Stimulated activated CD4-positive, alpha-beta T cell treated with anti-CD3 and anti-CD28 coated beads, TNF-alpha, amount 100 ng/mL, for 4 hours (primary cell): ENCODE measurements around the gene SETD3.
A peak's percentile ranks its signal among the peaks of the same experiment; 100 is the strongest.

Source experiments
- DNase-seq, 3 experiments: peaks; one replicate each; pipeline ENCODE4 v3.0.0-alpha.2; 2020; ENCODE audit warnings: low read depth in 3 of 3

SETD3 gene

DNA sequence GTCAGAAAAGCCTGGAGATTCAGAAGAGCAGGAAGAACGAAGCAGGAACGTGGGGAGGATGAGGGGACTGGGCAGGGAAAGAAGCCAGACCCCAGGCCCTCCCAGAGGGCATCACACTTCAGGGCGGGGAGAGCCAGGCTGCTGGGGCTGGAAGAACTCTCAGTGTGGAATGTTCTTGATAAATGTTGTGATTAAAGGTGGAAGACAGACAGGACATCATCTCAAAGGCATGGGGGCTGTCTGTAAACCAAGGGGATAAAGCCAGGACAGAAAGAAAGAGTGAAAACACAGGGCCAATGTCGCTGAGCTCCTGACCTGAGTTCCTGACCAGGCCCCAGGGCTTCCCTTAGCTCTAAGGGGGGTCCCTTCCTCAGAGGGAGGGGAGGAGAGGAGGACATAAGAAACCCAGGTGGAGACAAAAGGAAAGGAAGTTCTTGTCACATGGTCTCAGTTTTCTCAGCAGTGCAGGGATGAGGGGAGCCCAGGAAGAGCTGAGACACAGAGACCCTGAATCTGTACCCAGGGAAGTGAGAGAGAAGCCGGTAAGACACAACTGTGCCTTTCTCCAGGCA is 56.3 kb downstream of the SETD3 start:
- DNase-seq: no peak

DNA sequence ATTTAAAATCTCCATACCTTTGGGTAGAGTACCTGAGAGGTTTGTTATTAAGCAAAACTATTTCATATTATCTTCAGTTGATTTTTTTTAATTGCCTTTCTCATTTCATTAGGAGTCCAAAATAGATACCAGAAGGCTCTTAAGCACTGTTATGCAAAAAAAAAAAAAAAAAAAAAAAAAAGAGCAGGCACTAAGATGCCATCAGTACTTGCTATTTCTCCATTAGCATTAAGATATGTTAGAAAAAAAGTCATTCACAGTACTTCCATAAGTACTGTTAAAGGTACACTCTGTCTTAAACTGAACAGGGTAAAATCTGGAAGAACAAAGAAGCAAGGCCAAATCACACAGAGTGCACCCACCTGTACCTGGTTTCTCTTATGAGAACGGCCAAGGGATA is 57.2 kb downstream of the SETD3 start:
- DNase-seq: no peak

DNA sequence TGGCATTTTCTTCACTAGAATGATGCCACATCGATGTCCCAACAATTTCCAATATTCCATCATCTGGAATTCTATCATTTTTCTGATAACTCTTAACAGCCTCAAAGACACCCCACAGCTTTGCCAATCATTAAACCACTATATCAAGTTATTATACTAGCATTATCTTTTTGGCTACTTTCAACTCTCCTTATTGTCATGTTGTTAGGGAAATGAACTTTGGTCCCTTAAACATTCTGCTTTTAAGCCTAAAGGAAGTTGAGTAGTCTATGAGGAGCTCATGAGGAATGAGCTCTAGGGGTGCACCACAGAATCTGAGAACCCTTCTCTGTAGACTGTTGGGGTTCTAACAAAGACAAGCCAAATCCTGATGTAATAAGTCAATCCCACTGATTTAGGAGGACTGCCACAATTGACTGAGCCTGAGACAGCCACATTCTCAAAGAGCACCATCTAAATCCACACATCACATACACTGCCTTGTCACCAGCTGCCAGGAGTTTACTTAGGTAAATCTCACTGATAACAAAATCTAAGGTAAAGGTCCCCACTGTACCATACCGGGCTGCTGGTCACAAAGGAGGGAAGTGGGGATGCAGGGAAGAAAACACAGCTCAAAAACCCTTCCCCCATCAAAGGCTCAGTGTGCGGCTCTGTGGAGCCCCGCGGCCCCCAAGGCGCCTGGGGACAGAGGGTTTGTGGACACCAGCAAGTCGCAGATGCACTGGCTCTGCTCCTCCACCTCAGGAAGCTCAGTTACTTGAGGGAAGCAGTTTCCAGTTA is 58.2 kb downstream of the SETD3 start:
- no peak for DNase-seq

DNA sequence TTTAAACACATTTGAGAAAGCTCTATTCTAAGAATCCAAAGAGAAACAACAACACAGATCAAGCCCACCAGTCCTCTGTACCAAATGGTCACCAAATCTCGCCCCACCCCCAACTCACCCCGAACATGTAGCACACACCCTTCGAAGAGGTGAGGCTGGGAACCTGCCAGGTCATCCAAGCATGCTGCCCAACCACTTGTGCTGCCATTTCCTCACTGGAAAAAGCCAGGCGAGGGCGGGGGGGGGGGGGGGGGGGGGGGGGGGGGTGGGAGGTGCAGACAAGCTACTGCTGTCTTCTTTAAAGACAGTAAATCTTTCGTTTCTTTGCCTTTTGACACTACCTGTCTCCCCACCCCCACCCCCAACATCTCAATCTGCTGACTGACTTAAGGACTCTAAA is 59.9 kb downstream of the SETD3 start:
- DNase-seq: no peak

DNA sequence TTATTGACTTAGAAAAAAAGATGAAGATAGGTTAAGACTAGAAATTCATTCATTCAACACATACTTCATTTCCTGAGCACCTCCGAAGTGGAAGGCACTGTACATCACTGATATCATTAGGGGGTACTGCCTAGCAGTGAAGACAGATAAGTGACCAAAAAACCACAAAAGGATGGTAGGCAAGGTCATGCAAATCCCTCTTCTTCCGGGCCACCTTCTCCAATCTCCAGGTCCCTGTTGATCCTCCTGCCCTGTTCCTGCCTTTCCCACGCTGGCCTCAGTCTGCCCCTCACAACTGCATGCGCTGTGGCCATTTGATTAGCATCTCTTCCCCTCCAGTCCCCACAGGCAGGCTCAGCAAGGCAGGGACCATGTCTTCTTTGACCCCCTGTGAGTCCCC is 60.8 kb downstream of the SETD3 start:
- no peak for DNase-seq

DNA sequence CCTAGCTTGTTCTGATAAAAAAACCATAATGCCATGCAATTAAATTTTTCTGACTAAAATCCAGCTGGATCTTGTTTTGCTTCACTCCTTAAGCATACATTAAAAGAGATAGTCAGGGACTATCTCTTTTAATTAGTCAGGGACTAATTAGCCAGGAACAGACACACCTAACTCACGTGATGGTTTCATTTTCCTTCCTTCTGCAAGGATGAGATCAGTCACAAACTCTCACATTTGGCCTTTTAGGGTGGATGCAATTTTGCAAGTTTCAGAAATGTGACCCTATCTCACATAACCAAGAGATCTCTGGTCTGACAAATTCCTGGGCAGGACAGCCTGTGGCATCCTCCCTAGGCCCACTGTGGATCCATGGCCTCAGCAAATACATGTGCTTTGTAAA is 62.4 kb downstream of the SETD3 start:
- DNase-seq: no peak

DNA sequence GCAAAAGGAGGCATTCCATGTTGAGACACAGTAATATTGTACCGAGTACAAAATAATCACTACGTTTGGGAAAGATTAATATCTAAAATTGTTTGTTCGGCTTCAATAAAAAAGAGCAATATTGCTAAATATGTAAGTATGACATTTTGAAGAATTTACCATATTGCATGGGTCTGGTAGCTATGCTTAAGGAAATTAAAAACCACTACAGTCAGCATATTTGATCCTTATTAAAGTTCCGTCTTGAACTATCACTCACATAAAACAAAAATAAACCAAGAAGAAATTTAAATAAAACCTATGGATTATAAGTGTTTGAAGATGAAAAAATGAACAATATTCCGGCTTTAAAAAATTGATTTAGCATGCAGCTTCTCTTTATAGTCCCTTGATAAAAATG is 63.8 kb downstream of the SETD3 start:
- DNase-seq: no peak

DNA sequence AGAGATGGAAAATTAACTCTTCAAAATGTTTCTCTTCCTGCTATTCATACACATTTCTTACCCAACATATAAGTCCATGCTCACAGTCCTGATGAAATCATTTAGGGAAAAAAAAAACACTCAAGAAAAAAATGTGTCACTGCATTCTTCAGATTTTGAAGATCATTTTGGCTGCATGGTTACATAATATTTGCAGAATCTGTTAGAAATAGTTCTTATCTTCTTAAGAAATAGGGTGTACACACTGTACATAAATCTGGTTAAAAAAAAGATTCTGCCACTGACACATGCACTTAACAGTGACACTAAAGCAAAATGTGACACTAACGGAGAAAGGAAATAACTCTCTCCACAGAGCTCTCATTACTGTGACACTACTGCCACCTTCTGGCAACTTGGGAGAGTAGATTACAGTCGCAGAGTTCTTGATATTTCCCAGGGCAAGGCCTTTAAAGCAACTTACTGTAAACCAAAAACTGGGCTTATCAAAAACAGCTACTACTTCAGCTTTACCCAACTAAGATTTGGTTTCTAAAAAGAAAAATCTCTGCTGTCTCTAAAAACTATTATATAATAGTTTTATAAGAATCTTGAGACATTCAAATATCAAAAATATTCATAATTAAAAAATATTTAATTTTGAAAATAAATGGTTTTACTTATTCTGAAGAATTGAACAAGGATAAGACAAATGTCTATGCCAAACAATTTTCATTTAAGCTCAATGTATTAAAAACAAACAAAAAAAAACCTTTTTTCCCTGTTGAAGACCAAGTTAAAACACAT is 65.0 kb downstream of the SETD3 start:
- peak in 2 of 3 experiments; percentile 32 to 49 for DNase-seq

DNA sequence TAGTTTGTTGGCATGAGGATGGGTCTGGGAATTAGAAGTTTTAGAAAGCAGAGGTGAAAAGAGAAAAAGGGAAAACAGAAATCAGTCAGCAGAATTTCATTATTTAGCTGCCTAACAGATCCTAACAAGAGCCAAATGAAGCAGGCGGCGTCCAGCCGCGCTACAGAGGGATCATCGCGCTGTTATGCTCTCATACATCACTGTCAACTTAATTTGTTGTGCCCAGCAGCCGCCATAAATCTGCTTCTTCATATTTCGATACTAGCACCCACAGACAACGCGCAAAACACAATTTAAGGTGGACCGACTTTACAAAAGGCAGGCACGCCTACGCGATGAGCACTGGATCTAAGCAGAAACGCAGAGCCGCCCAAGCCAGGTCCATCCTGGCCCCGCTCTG is 66.7 kb downstream of the SETD3 start:
- no peak for DNase-seq

DNA sequence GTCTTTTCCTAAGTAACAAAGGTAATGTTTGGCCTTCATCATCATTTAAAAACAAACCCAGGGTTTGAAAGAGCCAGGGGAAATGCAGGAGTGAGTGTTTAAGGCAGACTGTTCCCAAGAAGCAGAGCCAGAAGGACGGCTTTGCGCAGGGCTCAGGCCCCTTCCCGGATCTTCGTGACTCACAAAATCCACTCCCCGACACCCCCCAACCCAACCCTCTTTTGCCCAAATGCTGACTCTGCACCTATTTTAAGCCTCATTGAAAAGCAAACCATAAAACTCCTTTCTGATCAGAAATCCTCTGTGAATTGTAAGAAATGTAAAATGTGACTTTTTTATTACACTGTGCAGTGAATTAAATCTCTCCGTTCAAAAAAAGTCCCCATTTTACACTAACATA is 67.5 kb downstream of the SETD3 start:
- DNase-seq: no peak

DNA sequence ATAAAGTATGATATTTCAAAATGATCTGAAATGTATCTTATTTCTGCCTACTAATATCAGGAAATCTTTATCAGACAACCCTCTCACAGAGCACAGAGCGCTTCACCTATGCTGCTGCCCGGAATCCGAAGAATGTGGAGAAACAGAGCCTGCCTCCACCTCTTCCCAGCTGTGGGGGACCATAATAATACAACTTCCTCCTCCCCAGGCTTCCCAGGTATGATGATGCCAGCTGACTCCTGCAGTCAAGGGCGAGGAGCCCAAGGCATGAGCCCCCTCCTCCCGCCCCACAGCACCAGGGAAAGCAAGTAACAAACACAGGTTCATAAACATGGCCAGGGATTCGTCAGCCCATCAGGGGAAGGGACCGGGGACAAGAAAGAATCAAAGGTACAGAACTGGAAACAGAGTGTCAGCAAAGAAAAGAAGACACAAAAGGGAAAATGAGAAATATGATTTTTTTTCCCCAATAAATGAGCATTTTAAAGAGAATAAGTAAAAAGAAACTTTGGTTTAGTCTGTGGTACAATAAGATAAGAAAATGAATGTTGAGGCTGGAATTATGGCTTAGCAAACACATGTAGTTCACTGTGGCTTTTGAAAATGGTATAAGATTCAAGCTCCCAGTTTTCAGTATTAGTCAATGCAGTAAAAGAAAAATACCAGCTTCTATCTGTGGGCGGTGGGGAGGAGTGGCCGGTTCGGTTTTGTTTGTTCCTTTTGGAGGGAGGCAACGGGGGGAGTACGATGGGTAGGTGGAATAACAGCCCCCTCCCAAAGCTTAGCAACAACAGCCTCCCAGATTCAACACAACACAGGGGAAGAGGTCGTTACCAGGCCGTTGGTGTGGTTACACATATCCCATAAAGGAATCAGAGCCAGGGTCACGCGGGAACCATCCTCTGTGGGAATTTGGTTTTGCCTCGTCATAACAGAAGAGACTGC is 68.3 kb downstream of the SETD3 start:
- no peak for DNase-seq

DNA sequence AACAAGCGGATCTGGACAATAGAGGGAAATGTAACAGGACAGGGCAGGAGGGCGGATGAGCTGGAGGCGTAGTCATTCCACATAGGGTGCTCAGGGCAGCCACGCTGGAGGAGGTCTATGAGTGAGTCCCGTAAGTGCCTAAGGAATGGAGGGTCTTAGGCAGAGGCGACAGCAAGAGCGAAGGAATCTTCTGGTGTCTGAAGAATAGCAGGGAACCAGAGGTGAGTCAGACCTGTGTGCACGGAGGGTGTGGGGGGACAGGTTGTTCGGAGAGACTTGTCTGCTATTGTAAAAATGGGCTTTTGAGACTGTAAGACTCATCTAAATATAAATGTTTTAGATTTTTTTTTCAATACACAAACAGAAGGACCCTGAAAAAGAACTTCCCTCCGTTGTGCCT is 70.6 kb downstream of the SETD3 start:
- DNase-seq: no peak

DNA sequence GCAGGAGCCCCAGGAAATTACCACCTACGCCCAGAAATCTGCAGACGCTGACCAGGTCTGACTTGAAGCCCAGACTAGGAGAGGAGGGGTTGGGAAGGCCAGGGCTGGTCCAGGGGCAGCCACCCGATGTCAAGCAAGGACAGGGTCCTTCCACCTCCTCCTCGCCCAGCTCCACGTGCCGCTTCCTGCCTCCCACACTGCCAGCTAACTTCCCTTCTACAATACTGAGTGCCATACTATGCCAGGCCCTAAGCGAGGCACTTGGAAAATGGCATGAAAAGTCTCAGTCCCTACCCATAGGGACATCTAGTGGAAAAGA is 71.7 kb downstream of the SETD3 start:
- no peak for DNase-seq

DNA sequence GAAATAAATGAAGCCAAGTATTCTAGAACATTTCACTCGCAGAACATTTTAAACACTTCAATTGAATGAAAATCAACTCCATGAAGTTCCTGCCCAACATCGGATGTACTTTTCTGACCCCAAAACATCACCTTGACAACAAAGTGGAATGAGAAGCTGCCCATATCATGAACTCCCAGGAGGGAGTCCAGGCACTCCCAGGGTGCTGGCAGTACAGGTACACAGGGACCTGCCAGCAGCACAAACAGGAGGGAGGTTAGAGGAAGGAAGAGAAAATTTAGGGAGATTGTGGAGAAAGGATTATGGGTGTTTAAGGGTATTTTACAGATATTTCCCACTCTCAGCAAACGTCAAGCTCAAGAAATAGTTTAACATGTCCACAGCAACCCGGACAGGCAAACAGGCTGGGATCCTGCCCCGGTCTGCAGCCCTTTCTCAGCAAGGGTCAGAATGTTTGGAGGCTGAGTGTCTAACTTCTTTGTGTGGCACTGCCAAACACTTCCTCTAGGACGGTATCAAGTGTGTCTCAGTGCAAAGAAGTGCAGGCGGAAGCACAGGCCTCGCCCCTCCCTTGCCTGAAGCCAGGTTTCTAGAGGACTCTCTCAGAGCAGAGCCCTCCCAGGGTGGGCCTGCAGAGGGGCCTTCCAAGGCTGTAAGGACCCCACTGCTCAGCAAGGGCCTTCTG is 72.2 kb downstream of the SETD3 start:
- DNase-seq: no peak

DNA sequence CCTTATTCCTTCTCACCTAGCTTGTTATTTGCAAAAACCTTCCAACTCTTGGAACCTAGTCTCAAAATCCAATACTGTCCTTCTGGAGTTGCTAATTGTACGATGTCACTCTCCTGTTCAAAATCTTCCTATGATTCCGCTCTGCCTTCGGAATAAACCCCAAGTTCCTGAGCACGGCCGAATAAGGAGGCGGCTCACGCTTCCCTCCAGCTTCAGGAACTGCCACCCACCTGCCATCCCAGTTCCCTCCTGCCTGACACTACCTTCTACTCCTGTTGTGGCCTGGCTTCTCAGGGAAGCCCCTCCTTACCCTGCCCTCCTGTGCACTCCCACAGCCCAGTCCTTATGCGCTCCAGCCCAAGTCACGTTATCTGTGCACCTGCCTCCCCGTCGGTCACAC is 73.2 kb downstream of the SETD3 start:
- DNase-seq: no peak

DNA sequence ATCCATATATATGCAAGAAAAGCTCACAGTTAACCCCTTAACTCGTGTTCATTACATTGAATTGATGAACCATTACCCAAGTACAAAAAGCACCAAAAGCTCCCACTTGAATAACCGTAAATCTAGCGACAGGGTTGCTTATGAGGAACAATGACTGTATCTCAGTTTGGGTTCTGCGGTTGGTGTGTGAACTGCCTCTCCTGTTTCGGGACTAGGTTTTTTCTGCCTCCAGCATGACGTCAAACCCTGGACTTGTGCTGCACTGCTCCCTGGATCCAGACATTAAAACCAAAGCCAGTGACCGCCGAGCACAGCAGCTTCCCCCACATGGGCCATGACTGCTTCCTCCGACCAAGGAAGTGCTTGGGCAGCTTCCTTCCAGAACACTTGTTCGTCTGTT is 77.7 kb downstream of the SETD3 start:
- no peak for DNase-seq

DNA sequence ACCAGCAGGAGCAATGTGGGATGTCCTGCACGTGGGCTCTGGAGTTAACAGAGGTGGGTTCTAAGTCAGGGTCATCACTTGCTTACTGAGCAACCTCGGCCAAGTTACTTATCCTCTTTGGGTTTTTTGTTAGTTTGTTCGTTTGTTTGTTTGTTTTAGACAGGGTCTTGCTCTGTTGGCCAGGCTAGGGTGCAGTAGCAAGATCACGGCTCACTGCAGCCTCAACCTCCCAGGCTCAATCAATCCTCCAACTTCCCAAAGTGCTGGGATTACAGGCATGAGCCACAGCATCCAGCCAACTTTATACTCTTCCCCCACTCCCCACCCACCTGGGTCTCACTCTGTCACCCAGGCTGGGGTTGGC is 78.4 kb downstream of the SETD3 start:
- no peak for DNase-seq

DNA sequence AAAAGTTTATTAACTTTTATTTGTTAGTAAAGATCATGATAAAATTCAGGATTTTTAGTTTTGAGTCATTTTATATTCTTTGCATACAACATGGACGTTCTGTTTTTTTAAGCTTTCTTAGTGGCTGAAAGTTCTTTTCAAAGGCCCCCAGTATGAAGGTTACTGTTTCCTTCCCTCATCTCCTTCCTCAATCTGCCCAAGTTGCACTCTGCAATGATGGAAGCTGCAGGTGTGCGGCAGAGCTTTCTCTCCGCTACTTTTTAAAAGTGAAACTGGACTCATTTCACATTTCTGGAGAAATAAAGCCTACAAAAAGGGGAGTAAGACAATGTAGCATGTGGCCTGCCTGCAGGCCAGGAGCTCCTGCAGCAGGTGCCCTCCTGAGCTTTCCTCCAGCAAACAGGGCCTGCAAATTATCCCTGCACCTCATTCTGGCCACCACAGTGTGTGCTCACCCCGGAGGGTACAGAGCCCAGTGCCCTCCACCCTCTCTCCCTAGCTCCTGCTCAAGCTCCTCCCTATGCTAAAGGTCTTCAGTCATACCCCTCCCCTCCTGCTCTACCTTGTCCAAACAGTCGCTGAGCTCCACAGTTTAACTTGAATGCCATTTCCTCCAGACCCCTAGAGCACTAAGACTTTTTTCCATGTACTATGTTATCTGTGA is 78.9 kb downstream of the SETD3 start:
- DNase-seq: no peak

DNA sequence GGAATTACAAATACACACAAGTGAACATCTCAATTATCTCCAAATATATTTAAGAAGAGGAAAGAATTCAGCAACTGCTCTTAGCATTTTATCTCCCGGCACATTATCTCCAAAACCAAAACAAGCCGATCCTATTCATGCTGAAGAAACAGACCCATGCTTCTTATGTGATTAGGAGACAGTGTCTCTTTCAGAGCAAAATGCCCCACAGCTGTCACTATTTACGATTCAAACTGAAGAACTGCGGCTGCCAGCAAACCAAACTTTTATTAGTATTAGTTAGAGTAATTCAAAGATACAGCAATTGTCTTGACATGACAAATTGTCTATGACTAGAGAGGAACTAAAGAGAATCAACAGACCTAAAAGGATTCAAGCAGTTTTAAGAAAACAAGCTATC is 79.4 kb downstream of the SETD3 start:
- no peak for DNase-seq

DNA sequence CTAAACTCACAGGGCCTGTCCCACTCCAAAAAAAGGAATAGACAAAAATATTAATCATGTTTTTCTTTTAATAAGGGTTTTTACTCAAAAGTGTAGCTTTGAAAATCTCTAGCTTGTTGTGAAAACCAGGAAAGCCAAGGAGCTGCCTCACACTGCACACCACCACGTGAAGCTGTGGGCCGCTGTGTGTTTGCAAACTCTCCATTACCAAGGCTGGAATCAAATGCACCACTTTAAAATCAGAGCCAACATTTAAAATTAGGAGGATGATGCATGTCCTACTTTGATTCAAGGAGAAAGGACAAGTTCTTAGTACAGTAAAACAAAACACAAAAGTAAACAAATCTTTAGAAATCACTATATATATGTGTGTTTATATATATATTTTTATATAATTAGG is 83.0 kb downstream of the SETD3 start:
- DNase-seq: no peak

DNA sequence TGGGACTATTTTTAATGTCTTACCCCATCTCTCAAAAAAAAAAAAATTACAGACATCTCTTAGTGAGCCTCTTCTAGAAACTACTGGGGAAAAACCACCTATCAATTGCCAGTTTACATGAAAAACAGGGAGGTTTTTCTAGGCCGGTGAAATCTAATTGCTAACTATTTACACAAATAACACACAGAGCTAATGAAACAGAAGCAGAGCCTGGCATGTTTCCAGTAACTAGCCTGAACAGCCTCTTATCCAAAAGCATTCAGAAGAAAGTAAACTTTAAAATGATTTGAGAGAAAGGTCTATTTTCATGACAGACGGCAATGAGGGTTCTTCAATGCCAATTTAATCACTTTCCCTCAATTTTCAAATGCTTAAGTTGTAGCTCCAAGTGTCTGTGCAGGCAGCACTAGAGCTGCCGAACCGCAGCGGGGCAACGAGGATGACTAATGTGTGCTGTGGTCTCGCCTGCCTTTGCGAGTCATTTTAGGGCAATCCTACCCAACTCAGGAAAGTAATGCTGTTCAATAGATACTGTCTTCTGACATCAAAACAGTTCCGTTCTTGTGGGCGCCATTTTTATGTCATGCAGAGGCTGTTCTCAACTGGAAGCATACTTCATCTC is 84.6 kb downstream of the SETD3 start:
- DNase-seq: no peak
